Hepatocyte (in vitro differentiated cells): ENCODE results near the gene SPTAN1. TPM values are rescaled to one million over a fixed set of nuclear protein-coding genes. Genes with fewer than 3 reads are reported as not detected.

Source experiments
- DNase-seq: peaks from one replicate; pipeline ENCODE4 v3.0.0-alpha.2; 2016; ENCODE audit warnings: low spot score
- H2AFZ ChIP-seq: fragments of 200-600 bp; sonication (generic); 2 replicates; pipeline ENCODE4 v1.6.0; 2016; ENCODE audit warnings: antibody characterized with exemption, mild to moderate bottlenecking
- H3K27ac ChIP-seq: fragments of 200-600 bp; sonication (generic); 2 replicates; pipeline ENCODE4 v1.5.1; 2016; ENCODE audit warnings: mild to moderate bottlenecking
- H3K27me3 ChIP-seq: fragments of 200-600 bp; sonication (generic); 2 replicates; pipeline ENCODE4 v1.6.1; 2016
- H3K36me3 ChIP-seq: fragments of 200-600 bp; sonication (generic); replicated peaks from 2 replicates; pipeline ENCODE4 v1.5.1; 2016; ENCODE audit warnings: low read depth; ENCODE audit not compliant: insufficient read depth
- H3K4me1 ChIP-seq: fragments of 200-600 bp; sonication (generic); 2 replicates; pipeline ENCODE4 v1.5.1; 2016; ENCODE audit warnings: mild to moderate bottlenecking, moderate library complexity; ENCODE audit not compliant: insufficient read depth
- H3K4me2 ChIP-seq: fragments of 200-600 bp; sonication (generic); 2 replicates; pipeline ENCODE4 v1.6.0; 2016
- H3K4me3 ChIP-seq: fragments of 200-600 bp; sonication (generic); 2 replicates; pipeline ENCODE4 v1.5.1; 2016; ENCODE audit warnings: mild to moderate bottlenecking
- H3K79me2 ChIP-seq: fragments of 200-600 bp; sonication (generic); 2 replicates; pipeline ENCODE4 v1.6.0; 2017; ENCODE audit warnings: mild to moderate bottlenecking
- H3K9me2 ChIP-seq: fragments of 200-600 bp; sonication (generic); replicated peaks from 2 replicates; pipeline ENCODE4 v1.6.0; 2017; ENCODE audit warnings: mild to moderate bottlenecking; ENCODE audit not compliant: insufficient read depth
- H3K9me3 ChIP-seq: fragments of 200-600 bp; sonication (generic); 2 replicates; pipeline ENCODE4 v1.5.1; 2016; ENCODE audit warnings: low read depth, mild to moderate bottlenecking
- H4K20me1 ChIP-seq: fragments of 200-600 bp; sonication (generic); 2 replicates; pipeline ENCODE4 v1.6.0; 2016; ENCODE audit warnings: mild to moderate bottlenecking; ENCODE audit not compliant: insufficient read depth, poor library complexity, severe bottlenecking
- EZH2 ChIP-seq: fragments of 200-600 bp; sonication (generic); IDR thresholded peaks from 2 replicates; pipeline ENCODE4 v1.6.1; 2016; ENCODE audit warnings: antibody characterized with exemption, mild to moderate bottlenecking, borderline replicate concordance
- EZH2phosphoT487 ChIP-seq: fragments of 200-600 bp; sonication (generic); IDR thresholded peaks from one replicate; pipeline ENCODE4 v1.6.1; 2018; ENCODE audit warnings: antibody characterized with exemption, mild to moderate bottlenecking, low read depth, moderate library complexity; ENCODE audit not compliant: unreplicated experiment, severe bottlenecking
- WGBS: methylation state at CpG from one replicate; pipeline ENCODE4 v1.1.6; 2016; ENCODE audit warnings: low lambda C conversion rate; ENCODE audit errors: missing lambda C conversion rate; 5-methylcytosine and 5-hydroxymethylcytosine counted together
- polyA plus RNA-seq: library from polyadenylated mRNA; unstranded; fragments of >200 nt; fragmentation: Nextera tagmentation; extraction: Ambion mirVana; gene quantifications from 2 replicates; pipeline ENCODE4 v1.2.1, GENCODE V29; 2016
- total RNA-seq: library from RNA; depleted of rRNA; stranded (reverse); fragments of >200 nt; gene quantifications from 2 replicates; pipeline ENCODE4 v1.2.3, GENCODE V29; 2014
- TF ChIP-seq, protein P1 (sequence below): fragments of 200-600 bp; sonication (generic); IDR thresholded peaks from 2 replicates; pipeline ENCODE4 v1.5.1; 2016; ENCODE audit warnings: antibody characterized with exemption, mild to moderate bottlenecking; ENCODE audit not compliant: poor library complexity

Gene SPTAN1
- total and polyA plus RNA-seq, 2 experiments from 2014 or later: 123 to 184 TPM

DNA sequence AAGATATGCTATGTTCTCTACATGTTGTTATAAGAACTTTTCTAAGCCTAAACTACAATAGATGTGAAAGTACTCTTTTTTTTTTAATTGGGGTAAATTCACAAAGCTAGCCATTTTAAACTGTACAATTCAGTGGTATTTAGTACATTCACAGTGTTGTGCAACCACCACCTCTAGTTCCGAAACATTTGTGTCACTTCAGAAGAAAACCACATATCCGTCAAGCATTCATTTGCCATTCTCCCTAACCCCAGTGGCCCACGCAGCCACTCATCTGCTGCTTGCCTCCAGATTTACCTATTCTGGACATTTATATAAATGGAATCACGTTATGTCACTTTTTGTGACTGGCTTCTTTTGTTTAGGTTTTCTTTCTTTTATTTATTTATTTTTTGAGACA lies 43.1 kb downstream of the SPTAN1 start:
- DNase-seq: no peak
- H3K36me3 ChIP-seq: peaks cover 3% of the 10 kb centered on the region
- no peaks in the 10 kb centered on the region for H4K20me1 ChIP-seq
- no peak overlapping the region for H3K27ac ChIP-seq
- H3K4me2 ChIP-seq: no peak overlapping the region
- no peaks in the 10 kb centered on the region for H3K9me3 ChIP-seq
- WGBS: 92% methylated on average over 4 of the region's 4 CpGs
- TF ChIP-seq, protein P1, sequence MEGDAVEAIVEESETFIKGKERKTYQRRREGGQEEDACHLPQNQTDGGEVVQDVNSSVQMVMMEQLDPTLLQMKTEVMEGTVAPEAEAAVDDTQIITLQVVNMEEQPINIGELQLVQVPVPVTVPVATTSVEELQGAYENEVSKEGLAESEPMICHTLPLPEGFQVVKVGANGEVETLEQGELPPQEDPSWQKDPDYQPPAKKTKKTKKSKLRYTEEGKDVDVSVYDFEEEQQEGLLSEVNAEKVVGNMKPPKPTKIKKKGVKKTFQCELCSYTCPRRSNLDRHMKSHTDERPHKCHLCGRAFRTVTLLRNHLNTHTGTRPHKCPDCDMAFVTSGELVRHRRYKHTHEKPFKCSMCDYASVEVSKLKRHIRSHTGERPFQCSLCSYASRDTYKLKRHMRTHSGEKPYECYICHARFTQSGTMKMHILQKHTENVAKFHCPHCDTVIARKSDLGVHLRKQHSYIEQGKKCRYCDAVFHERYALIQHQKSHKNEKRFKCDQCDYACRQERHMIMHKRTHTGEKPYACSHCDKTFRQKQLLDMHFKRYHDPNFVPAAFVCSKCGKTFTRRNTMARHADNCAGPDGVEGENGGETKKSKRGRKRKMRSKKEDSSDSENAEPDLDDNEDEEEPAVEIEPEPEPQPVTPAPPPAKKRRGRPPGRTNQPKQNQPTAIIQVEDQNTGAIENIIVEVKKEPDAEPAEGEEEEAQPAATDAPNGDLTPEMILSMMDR: no peak
- no peak for TF ChIP-seq EZH2phosphoT487
- no peak for TF ChIP-seq EZH2
- no peak overlapping the region for H2AFZ ChIP-seq
- no peaks in the 10 kb centered on the region for H3K4me1 ChIP-seq
- H3K79me2 ChIP-seq: no peaks in the 10 kb centered on the region
- H3K9me2 ChIP-seq: no peaks in the 10 kb centered on the region
- no peaks in the 10 kb centered on the region for H3K27me3 ChIP-seq
- H3K4me3 ChIP-seq: no peak overlapping the region

- Histone ChIP-seq H3K27ac (no peak overlapping the region), H4K20me1 (no peaks in the 10 kb centered on the region), H3K79me2 (no peaks in the 10 kb centered on the region), H3K4me2 (no peak overlapping the region), H3K9me3 (no peaks in the 10 kb centered on the region), H3K9me2 (no peaks in the 10 kb centered on the region), H3K4me3 (no peak overlapping the region), H2AFZ (no peak overlapping the region), H3K4me1 (no peaks in the 10 kb centered on the region), H3K36me3 (peaks cover 2% of the 10 kb centered on the region), H3K27me3 (no peaks in the 10 kb centered on the region)
- TF ChIP-seq EZH2: no peak
- TF ChIP-seq EZH2phosphoT487: no peak
- TF ChIP-seq, protein P1: no peak
- no peak for DNase-seq
- 92% methylated on average over 4 of the region's 4 CpGs for WGBS
Observed at GRCh38 chr9:128600099-128600498, 47.7 kb downstream of the SPTAN1 start.

- Histone ChIP-seq H3K9me3 (no peaks in the 10 kb centered on the region), H3K79me2 (no peaks in the 10 kb centered on the region), H3K9me2 (no peaks in the 10 kb centered on the region), H3K36me3 (no peaks in the 10 kb centered on the region), H4K20me1 (no peaks in the 10 kb centered on the region), H2AFZ (no peak overlapping the region), H3K27me3 (no peaks in the 10 kb centered on the region), H3K4me2 (no peak overlapping the region), H3K27ac (no peak overlapping the region), H3K4me3 (no peak overlapping the region), H3K4me1 (no peaks in the 10 kb centered on the region)
- no peak for DNase-seq
- TF ChIP-seq, protein P1: no peak
- TF ChIP-seq EZH2 (no peak), EZH2phosphoT487 (no peak)
- 88% methylated on average over 8 of the region's 8 CpGs for WGBS
Observed at GRCh38 chr9:128603697-128604096, 51.3 kb downstream of the SPTAN1 start.
